HL-60 (cell line): ENCODE results near the gene KCNMA1.

Experiments used
- DNase-seq, 2 experiments: peaks; one replicate each; pipeline ENCODE4 v3.0.0-alpha.2; 2010 to 2020; ENCODE audit warnings: low read depth in 1 of 2, low spot score in 1 of 2
- H3K27ac ChIP-seq: fragments of 250-450 bp; sonication (Bioruptor Pico); replicated peaks from 2 replicates; pipeline ENCODE4 v1.5.1; 2020; ENCODE audit warnings: mild to moderate bottlenecking, moderate library complexity
- H3K27me3 ChIP-seq: fragments of 250-450 bp; sonication (Bioruptor Pico); 2 replicates; pipeline ENCODE4 v1.5.1; 2021; ENCODE audit warnings: mild to moderate bottlenecking, moderate library complexity; ENCODE audit not compliant: insufficient read depth, poor library complexity, severe bottlenecking
- H3K4me3 ChIP-seq: replicated peaks from 2 replicates; pipeline ENCODE4 v1.5.1; 2011; ENCODE audit warnings: mild to moderate bottlenecking, control low read depth, low read length; ENCODE audit not compliant: insufficient read depth
- CTCF ChIP-seq: IDR thresholded peaks from one replicate; pipeline ENCODE4 v1.5.1; 2011; ENCODE audit warnings: low read length, control low read depth, inconsistent platforms; ENCODE audit not compliant: insufficient read depth
- GABPA ChIP-seq: IDR thresholded peaks from 2 replicates; pipeline ENCODE4 v1.6.1; 2012; ENCODE audit warnings: low read depth
- POLR2AphosphoS5 ChIP-seq: IDR thresholded peaks from 2 replicates; pipeline ENCODE4 v1.6.1; 2012; ENCODE audit warnings: low read depth
- REST ChIP-seq: IDR thresholded peaks from 2 replicates; pipeline ENCODE4 v1.6.1; 2012; ENCODE audit warnings: low read depth; ENCODE audit not compliant: insufficient replicate concordance
- SPI1 ChIP-seq: IDR thresholded peaks from 2 replicates; pipeline ENCODE4 v1.6.1; 2012; ENCODE audit warnings: low read depth, mild to moderate bottlenecking, borderline replicate concordance

Gene KCNMA1

GRCh38 chr10:77041636-77042258 is 595.9 kb downstream of the KCNMA1 start:
- TF ChIP-seq REST (no peak), SPI1 (peak; percentile 86; the same call in 1 of the 2 replicates), GABPA (0 out of 2 replicates have a peak, but pooled peaks have one; percentile 26), POLR2AphosphoS5 (no peak)
- Histone ChIP-seq H3K27me3 (no peaks in the 10 kb centered on the region), H3K4me3 (no peak overlapping the region), H3K27ac (peak overlapping the region; percentile 54)
- peak in 1 of 2 experiments; percentile 68 for DNase-seq

- no peak overlapping the region for H3K27ac ChIP-seq
- no peaks in the 10 kb centered on the region for H3K27me3 ChIP-seq
- no peak overlapping the region for H3K4me3 ChIP-seq
- DNase-seq = no peak
- no peak for TF ChIP-seq POLR2AphosphoS5
- TF ChIP-seq REST = no peak
- TF ChIP-seq CTCF = no peak
- TF ChIP-seq GABPA = no peak
- no peak for TF ChIP-seq SPI1
These were observed 599.2 kb downstream of the KCNMA1 start for GRCh38 chr10:77038407-77038806.

- TF ChIP-seq SPI1 = no peak
- no peak for TF ChIP-seq POLR2AphosphoS5
- TF ChIP-seq GABPA = no peak
- no peak for TF ChIP-seq CTCF
- TF ChIP-seq REST = no peak
- no peak overlapping the region for H3K4me3 ChIP-seq
- no peak for DNase-seq
- H3K27me3 ChIP-seq = no peaks in the 10 kb centered on the region
- no peak overlapping the region for H3K27ac ChIP-seq
These were observed 599.7 kb downstream of the KCNMA1 start for GRCh38 chr10:77037735-77038403.
